Loucy (cell line): Measurements from ENCODE around the gene VCAM1.
"Not testable (repeated sequence)": the region's sequence is repeated elsewhere in the genome, so short reads cannot be mapped to it uniquely, and the experiment has no call there.

ENCODE experiments used
- H2AFZ ChIP-seq: fragments of 200-600 bp; sonication (generic); 2 replicates; pipeline ENCODE4 v1.6.0; 2016; ENCODE audit warnings: antibody characterized with exemption, mild to moderate bottlenecking, low read length, moderate library complexity
- H3F3A ChIP-seq: fragments of 200-600 bp; 2 replicates; pipeline ENCODE4 v1.6.0; 2016; ENCODE audit warnings: antibody characterized with exemption, low read depth, mild to moderate bottlenecking
- H3K27me3 ChIP-seq: fragments of 200-600 bp; sonication (generic); 2 replicates; pipeline ENCODE4 v1.6.1; 2014; ENCODE audit warnings: low read length, mild to moderate bottlenecking; ENCODE audit not compliant: insufficient read depth, poor library complexity, severe bottlenecking
- H3K36me3 ChIP-seq: fragments of 200-600 bp; sonication (generic); 2 replicates; pipeline ENCODE4 v1.6.1; 2016; ENCODE audit warnings: low read length; ENCODE audit not compliant: insufficient read depth
- H3K4me1 ChIP-seq: fragments of 200-600 bp; sonication (generic); 2 replicates; pipeline ENCODE4 v1.5.1; 2014; ENCODE audit warnings: low read length, mild to moderate bottlenecking; ENCODE audit not compliant: insufficient read depth, poor library complexity, severe bottlenecking
- H3K4me2 ChIP-seq: fragments of 200-600 bp; sonication (generic); 2 replicates; pipeline ENCODE4 v1.6.0; 2014; ENCODE audit warnings: antibody characterized with exemption, low read length, low read depth, mild to moderate bottlenecking; ENCODE audit not compliant: poor library complexity, severe bottlenecking
- H3K4me3 ChIP-seq: fragments of 200-600 bp; sonication (generic); 2 replicates; pipeline ENCODE4 v1.5.1; 2014; ENCODE audit warnings: low read length, mild to moderate bottlenecking, mixed read lengths; ENCODE audit not compliant: poor library complexity, severe bottlenecking
- H3K79me2 ChIP-seq: fragments of 200-600 bp; sonication (generic); 2 replicates; pipeline ENCODE4 v1.6.1; 2014; ENCODE audit warnings: low read length; ENCODE audit not compliant: insufficient read depth
- H3K9ac ChIP-seq: fragments of 200-600 bp; sonication (generic); 2 replicates; pipeline ENCODE4 v1.6.0; 2014; ENCODE audit warnings: mild to moderate bottlenecking, low read depth, low read length, moderate library complexity; ENCODE audit not compliant: poor library complexity, severe bottlenecking
- H3K9me2 ChIP-seq: fragments of 200-600 bp; sonication (generic); replicated peaks from 2 replicates; pipeline ENCODE4 v1.6.1; 2016; ENCODE audit warnings: low read depth, low read length, mixed read lengths
- H3K9me3 ChIP-seq: fragments of 200-600 bp; sonication (generic); 2 replicates; pipeline ENCODE4 v1.6.1; 2014; ENCODE audit warnings: mild to moderate bottlenecking, antibody characterized with exemption, low read length, low read depth; ENCODE audit not compliant: insufficient read depth
- H4K20me1 ChIP-seq: fragments of 200-600 bp; sonication (generic); 2 replicates; pipeline ENCODE4 v1.6.0; 2014; ENCODE audit warnings: antibody characterized with exemption, low read length, mild to moderate bottlenecking; ENCODE audit not compliant: insufficient read depth, poor library complexity, severe bottlenecking
- EZH2phosphoT487 ChIP-seq: fragments of 200-600 bp; IDR thresholded peaks from 2 replicates; pipeline ENCODE4 v1.6.1; 2018; ENCODE audit warnings: antibody characterized with exemption, mild to moderate bottlenecking, moderate library complexity, borderline replicate concordance
- TF ChIP-seq, protein P1 (sequence below): fragments of 200-600 bp; sonication (generic); conservative IDR thresholded peaks from 2 replicates; pipeline ENCODE4 v1.5.1; 2014; ENCODE audit warnings: mild to moderate bottlenecking, antibody characterized with exemption, low read length

The VCAM1 gene

DNA sequence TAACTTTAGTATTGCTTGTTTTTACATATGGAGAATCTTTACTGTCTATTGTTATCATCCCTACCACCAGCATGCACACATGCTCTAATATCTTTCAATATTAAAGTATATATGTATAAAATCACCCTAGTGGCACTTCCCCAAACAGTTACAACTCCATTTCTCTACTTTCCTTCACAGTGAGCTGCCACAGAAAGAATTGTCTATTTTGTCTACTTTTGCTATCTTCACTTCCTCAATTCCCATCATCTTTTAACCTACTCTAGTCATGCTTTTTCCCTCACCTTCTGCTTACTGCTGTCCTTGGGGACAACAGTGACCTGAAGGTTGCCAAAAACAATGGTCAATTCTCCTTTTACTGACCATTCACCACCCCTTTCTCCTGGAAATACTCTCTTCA lies 59.2 kb downstream of the VCAM1 start:
- no peak overlapping the region for H2AFZ ChIP-seq
- peaks cover 6% of the 10 kb centered on the region for H3K4me1 ChIP-seq
- no peak overlapping the region for H3K4me3 ChIP-seq
- no peak for TF ChIP-seq EZH2phosphoT487
- TF ChIP-seq, protein P1, sequence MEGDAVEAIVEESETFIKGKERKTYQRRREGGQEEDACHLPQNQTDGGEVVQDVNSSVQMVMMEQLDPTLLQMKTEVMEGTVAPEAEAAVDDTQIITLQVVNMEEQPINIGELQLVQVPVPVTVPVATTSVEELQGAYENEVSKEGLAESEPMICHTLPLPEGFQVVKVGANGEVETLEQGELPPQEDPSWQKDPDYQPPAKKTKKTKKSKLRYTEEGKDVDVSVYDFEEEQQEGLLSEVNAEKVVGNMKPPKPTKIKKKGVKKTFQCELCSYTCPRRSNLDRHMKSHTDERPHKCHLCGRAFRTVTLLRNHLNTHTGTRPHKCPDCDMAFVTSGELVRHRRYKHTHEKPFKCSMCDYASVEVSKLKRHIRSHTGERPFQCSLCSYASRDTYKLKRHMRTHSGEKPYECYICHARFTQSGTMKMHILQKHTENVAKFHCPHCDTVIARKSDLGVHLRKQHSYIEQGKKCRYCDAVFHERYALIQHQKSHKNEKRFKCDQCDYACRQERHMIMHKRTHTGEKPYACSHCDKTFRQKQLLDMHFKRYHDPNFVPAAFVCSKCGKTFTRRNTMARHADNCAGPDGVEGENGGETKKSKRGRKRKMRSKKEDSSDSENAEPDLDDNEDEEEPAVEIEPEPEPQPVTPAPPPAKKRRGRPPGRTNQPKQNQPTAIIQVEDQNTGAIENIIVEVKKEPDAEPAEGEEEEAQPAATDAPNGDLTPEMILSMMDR, result no peak
- H3K9ac ChIP-seq, result no peak overlapping the region
- H3K9me3 ChIP-seq, result peaks cover 7% of the 10 kb centered on the region; the same call in 1 of the 2 replicates
- H3K79me2 ChIP-seq, result no peaks in the 10 kb centered on the region
- no peaks in the 10 kb centered on the region for H3K27me3 ChIP-seq
- no peaks in the 10 kb centered on the region for H3K9me2 ChIP-seq
- H3K4me2 ChIP-seq, result no peak overlapping the region
- H3K36me3 ChIP-seq, result no peaks in the 10 kb centered on the region
- no peaks in the 10 kb centered on the region for H3F3A ChIP-seq
- H4K20me1 ChIP-seq, result no peaks in the 10 kb centered on the region

DNA sequence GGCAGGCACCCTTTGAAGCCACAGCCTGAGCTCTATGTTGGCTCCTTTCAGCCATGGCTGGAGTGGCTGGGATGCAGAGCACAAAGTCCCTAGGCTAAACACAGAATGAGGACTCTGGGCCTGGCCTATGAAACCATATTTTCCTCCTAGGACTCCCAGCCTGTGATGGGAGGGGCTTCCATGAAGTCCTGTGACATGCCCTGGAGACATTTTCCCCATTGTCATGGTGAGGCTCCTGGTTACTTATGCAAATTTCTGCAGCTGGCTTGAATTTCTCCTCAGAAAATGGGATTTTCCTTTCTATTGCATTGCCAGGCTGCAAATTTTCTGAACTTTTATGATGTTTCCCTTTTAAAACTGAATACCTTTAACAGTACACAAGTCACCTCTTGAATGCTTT lies 61.3 kb downstream of the VCAM1 start:
- Histone ChIP-seq H3F3A (no peaks in the 10 kb centered on the region), H2AFZ (no peak overlapping the region), H3K4me3 (no peak overlapping the region), H3K27me3 (no peaks in the 10 kb centered on the region), H3K9ac (no peak overlapping the region), H3K79me2 (no peaks in the 10 kb centered on the region), H3K9me3 (peaks cover 7% of the 10 kb centered on the region; the same call in 1 of the 2 replicates), H3K4me2 (no peak overlapping the region), H3K36me3 (no peaks in the 10 kb centered on the region), H4K20me1 (no peaks in the 10 kb centered on the region), H3K9me2 (no peaks in the 10 kb centered on the region), H3K4me1 (peaks cover 4% of the 10 kb centered on the region)
- no peak for TF ChIP-seq EZH2phosphoT487
- TF ChIP-seq, protein P1, result no peak

GRCh38 chr1:100781728-100782127 lies 62.2 kb downstream of the VCAM1 start:
- not testable (repeated sequence) for H3K9me2 ChIP-seq, H3K27me3 ChIP-seq, H2AFZ ChIP-seq, H3K9me3 ChIP-seq, H3F3A ChIP-seq, H3K4me2 ChIP-seq, H3K36me3 ChIP-seq, H3K4me3 ChIP-seq, H3K9ac ChIP-seq, H4K20me1 ChIP-seq, H3K79me2 ChIP-seq
- peaks cover 12% of the 10 kb centered on the region for H3K4me1 ChIP-seq

- peaks cover 7% of the 10 kb centered on the region; the same call in 1 of the 2 replicates for H3K9me3 ChIP-seq
- no peak overlapping the region for H3K9ac ChIP-seq
- H3K9me2 ChIP-seq, result no peaks in the 10 kb centered on the region
- no peaks in the 10 kb centered on the region for H3K36me3 ChIP-seq
- no peak overlapping the region for H2AFZ ChIP-seq
- H3K79me2 ChIP-seq, result no peaks in the 10 kb centered on the region
- no peaks in the 10 kb centered on the region for H4K20me1 ChIP-seq
- no peak for TF ChIP-seq EZH2phosphoT487
- TF ChIP-seq, protein P1, result no peak
- no peak overlapping the region for H3K4me2 ChIP-seq
- H3K4me3 ChIP-seq, result no peak overlapping the region
- H3F3A ChIP-seq, result no peaks in the 10 kb centered on the region
- H3K27me3 ChIP-seq, result no peaks in the 10 kb centered on the region
- peaks cover 18% of the 10 kb centered on the region for H3K4me1 ChIP-seq
Observed at GRCh38 chr1:100782473-100783039, 63.0 kb downstream of the VCAM1 start.
